GM12878 (cell line): Measurements from ENCODE around the gene CSMD2. TPM values are rescaled to one million over a fixed set of nuclear protein-coding genes. Genes with fewer than 3 reads are reported as not detected.

Experiments used
- ATAC-seq: fragments of 200-7000 bp; cut with Tn5 transposase; 3 replicates; pipeline ENCODE4 v1.9.1; 2020; ENCODE audit warnings: mild to moderate bottlenecking, moderate library complexity
- BruUV-seq: library from RNA; stranded (reverse); fragments of 400-500 nt; replicated peaks from 2 replicates; lab custom pipeline; 2021; lab: Mats Ljungman, UMichigan
- CTCF ChIA-PET: fragments of 300-600 bp; sonication (Branson Sonifier 250); formaldehyde crosslinking; extraction: SDS; loops from one replicate; lab custom pipeline; 2021; ENCODE audit warnings: inconsistent platforms; lab: Yijun Ruan, JAX
- POLR2A ChIA-PET: fragments of 350-600 bp; formaldehyde crosslinking; extraction: SDS; loops from one replicate; lab custom pipeline; 2021; ENCODE audit warnings: inconsistent platforms; lab: Charles Lee
- RAD21 ChIA-PET: fragments of 300-600 bp; sonication (Branson Sonifier 250); formaldehyde crosslinking; loops from one replicate; lab custom pipeline; 2023; ENCODE audit warnings: antibody characterized with exemption; ENCODE audit not compliant: unreplicated experiment; lab: Charles Lee
- SMC1A ChIA-PET: fragments of 300-600 bp; sonication (Branson Sonifier 250); formaldehyde crosslinking; loops from one replicate; lab custom pipeline; 2023; ENCODE audit not compliant: unreplicated experiment, uncharacterized antibody; lab: Charles Lee
- DNase-seq: peaks from one replicate; pipeline ENCODE4 v3.0.0-alpha.2; 2011; ENCODE audit warnings: low read depth, low spot score
- FAIRE-seq: peaks from 3 replicates; lab custom pipeline; 2011; peaks lifted over from hg19 to GRCh38; lab: Jason Lieb, UNC
- H2AFZ ChIP-seq: 2 replicates; pipeline ENCODE4 v1.6.0; 2011; ENCODE audit warnings: low read depth, low read length, control low read depth; ENCODE audit not compliant: control insufficient read depth
- H3K27ac ChIP-seq: 2 replicates; pipeline ENCODE4 v1.5.1; 2011; ENCODE audit warnings: control low read depth; ENCODE audit not compliant: control insufficient read depth, insufficient read depth
- H3K27me3 ChIP-seq, 2 experiments: replicated peaks in 1 of 2; 2 replicates each; pipeline versions ENCODE4 v1.6.0 to v1.6.1; 2011; ENCODE audit warnings: low read length in 1 of 2; ENCODE audit not compliant: control insufficient read depth in 2 of 2, insufficient read depth in 2 of 2
- H3K36me3 ChIP-seq, 2 experiments: 2 replicates each; pipeline ENCODE4 v1.5.1; 2011; ENCODE audit warnings: low read length in 1 of 2; ENCODE audit not compliant: control insufficient read depth in 2 of 2, insufficient read depth in 2 of 2
- H3K4me1 ChIP-seq: 2 replicates; pipeline ENCODE4 v1.6.1; 2011; ENCODE audit warnings: mild to moderate bottlenecking, low read length, moderate library complexity, mixed read lengths; ENCODE audit not compliant: control insufficient read depth, insufficient read depth
- H3K4me2 ChIP-seq: 2 replicates; pipeline ENCODE4 v1.6.0; 2011; ENCODE audit warnings: control low read depth; ENCODE audit not compliant: control insufficient read depth, insufficient read depth
- H3K4me3 ChIP-seq: fragments of 200-600 bp; sonication (generic); 2 replicates; pipeline ENCODE4 v1.5.1; 2016
- H3K79me2 ChIP-seq: 2 replicates; pipeline ENCODE4 v1.6.0; 2011; ENCODE audit warnings: low read length; ENCODE audit not compliant: control insufficient read depth, insufficient read depth
- H3K9ac ChIP-seq: 2 replicates; pipeline ENCODE4 v1.8.0; 2011; ENCODE audit warnings: low read length, control low read depth, mixed read lengths; ENCODE audit not compliant: control insufficient read depth, insufficient read depth
- H3K9me3 ChIP-seq: replicated peaks from 3 replicates; pipeline ENCODE4 v1.5.1; 2011; ENCODE audit warnings: mild to moderate bottlenecking, low read length; ENCODE audit not compliant: control insufficient read depth, insufficient read depth
- H4K20me1 ChIP-seq: 2 replicates; pipeline ENCODE4 v1.6.0; 2011; ENCODE audit not compliant: control insufficient read depth, insufficient read depth
- ATF3 ChIP-seq: IDR thresholded peaks from 2 replicates; pipeline ENCODE4 v1.6.1; 2011; ENCODE audit warnings: low read depth, mild to moderate bottlenecking, low read length, moderate library complexity, borderline replicate concordance; ENCODE audit errors: extremely low read depth
- BCL11A ChIP-seq: IDR thresholded peaks from 2 replicates; pipeline ENCODE4 v1.6.1; 2011; ENCODE audit warnings: low read depth, low read length
- CBX5 ChIP-seq: sonication (generic); IDR thresholded peaks from 2 replicates; pipeline ENCODE4 v1.6.1; 2016; ENCODE audit warnings: low read depth, moderate library complexity, mild to moderate bottlenecking, inconsistent platforms
- CHD4 ChIP-seq: fragments of 200-600 bp; sonication (generic); IDR thresholded peaks from 2 replicates; pipeline ENCODE4 v1.6.1; 2016; ENCODE audit warnings: mild to moderate bottlenecking
- EED ChIP-seq: sonication (generic); IDR thresholded peaks from 2 replicates; pipeline ENCODE4 v1.6.1; 2016; ENCODE audit warnings: antibody characterized with exemption, low read depth
- EP300 ChIP-seq, 2 experiments: fragments of 150-350 bp in 1 of 2; IDR thresholded peaks; 2 replicates each; pipeline ENCODE4 v1.6.1; 2011 to 2012; ENCODE audit warnings: low read depth in 2 of 2, low read length in 2 of 2, borderline replicate concordance in 1 of 2, improper control_type of control experiment in 1 of 2, inconsistent platforms in 1 of 2; ENCODE audit not compliant: control insufficient read depth in 1 of 2
- EZH2 ChIP-seq: IDR thresholded peaks from 2 replicates; pipeline ENCODE4 v1.6.1; 2012; ENCODE audit warnings: low read depth, mild to moderate bottlenecking, control low read depth, inconsistent platforms, low read length, borderline replicate concordance; ENCODE audit not compliant: control insufficient read depth
- MXI1 ChIP-seq: fragments of 150-350 bp; IDR thresholded peaks from 2 replicates; pipeline ENCODE4 v1.6.1; 2011; ENCODE audit warnings: low read depth, mild to moderate bottlenecking, inconsistent platforms, low read length, improper control_type of control experiment
- RAD21 ChIP-seq: IDR thresholded peaks from 2 replicates; pipeline ENCODE4 v1.6.1; 2011; ENCODE audit warnings: mild to moderate bottlenecking, low read depth, low read length, moderate library complexity; ENCODE audit not compliant: insufficient read depth
- SPI1 ChIP-seq: IDR thresholded peaks from 2 replicates; pipeline ENCODE4 v1.6.1; 2011; ENCODE audit warnings: low read depth, mild to moderate bottlenecking, low read length, moderate library complexity, borderline replicate concordance; ENCODE audit not compliant: insufficient read depth
- STAT1 ChIP-seq: fragments of 450-650 bp; conservative IDR thresholded peaks from 2 replicates; pipeline ENCODE4 v1.6.1; 2014; ENCODE audit warnings: antibody characterized with exemption, mild to moderate bottlenecking
- TBL1XR1 ChIP-seq: IDR thresholded peaks from 2 replicates; pipeline ENCODE4 v1.6.1; 2012; ENCODE audit warnings: low read depth, low read length, improper control_type of control experiment
- ZBTB4 ChIP-seq: fragments of 450-650 bp; formaldehyde crosslinking; IDR thresholded peaks from 2 replicates; pipeline ENCODE4 v1.4.0; 2022; ENCODE audit warnings: mild to moderate bottlenecking, moderate library complexity
- ZBTB40 ChIP-seq: fragments of 450-650 bp; IDR thresholded peaks from 2 replicates; pipeline ENCODE4 v1.6.1; 2016; ENCODE audit warnings: mild to moderate bottlenecking, moderate library complexity, borderline replicate concordance
- WGBS: methylation state at CpG from one replicate; pipeline ENCODE4 v1.1.6; 2016; ENCODE audit warnings: low lambda C conversion rate; ENCODE audit not compliant: insufficient replicate concordance, insufficient coverage; ENCODE audit errors: missing lambda C conversion rate; 5-methylcytosine and 5-hydroxymethylcytosine counted together
- in situ Hi-C: fragments of 300-500 bp; cut with MboI; formaldehyde crosslinking; loops from 9 replicates; pipeline ENCODE4 v1.14.3; 2018; ENCODE audit warnings: mixed read lengths
- intact Hi-C: fragments of 100-400 bp; cut with micrococcal nuclease; formaldehyde crosslinking; loops from one replicate; pipeline ENCODE4 v1.14.2; 2022; ENCODE audit not compliant: unreplicated experiment
- polyA plus RNA-seq, 11 experiments: library from polyadenylated mRNA; depleted of rRNA in 4 of 11; unstranded in 6 of 11; stranded (reverse) in 5 of 11; fragments of >200 nt; fragmentation: Nextera tagmentation in 4 of 11; fragmentation: Illumina TruSeq in 1 of 11; extraction: Ambion mirVana in 4 of 11; extraction: Trizol in 1 of 11; gene quantifications; 1 replicate in 1 of 11; 2 replicates in 10 of 11; pipeline versions ENCODE4 v1.2.1 to v1.2.3, GENCODE V29; 2011 to 2016; ENCODE audit warnings: inconsistent platforms in 2 of 11, missing spikeins in 2 of 11, low read depth in 1 of 11
- total RNA-seq, 4 experiments: library from RNA; depleted of rRNA in 3 of 4; stranded (reverse); fragments of >200 nt in 3 of 4; fragmentation: Illumina TruSeq in 1 of 4; extraction: Trizol in 1 of 4; gene quantifications; 2 replicates each; pipeline versions ENCODE4 v1.2.1 to v1.2.3, GENCODE V29; 2013 to 2021

CSMD2 gene
- total and polyA plus RNA-seq, 10 of the 15 experiments (the other 5 are each of a cell fraction or from before 2014, with no cell fraction given) = under 0.01 TPM; not detected in 9

GRCh38 chr1:33682371-33682770 lies 482.7 kb downstream of the CSMD2 start:
- H3K27ac ChIP-seq = no peak overlapping the region
- H3K4me2 ChIP-seq = no peak overlapping the region
- no TSS peak for BruUV-seq
- no peaks in the 10 kb centered on the region for H3K9me3 ChIP-seq
- H3K9ac ChIP-seq = no peak overlapping the region
- TF ChIP-seq ZBTB40 (no peak), MXI1 (no peak), EP300 (IDR thresholded peaks at IDR 0.05; ENCODE audit: borderline replicate concordance in 1 of 2, control insufficient read depth in 1 of 2, low read depth in 2 of 2, low read length in 2 of 2) (no peak), EZH2 (no peak), EED (no peak), TBL1XR1 (no peak), SPI1 (no peak), ZBTB4 (no peak), BCL11A (no peak), CBX5 (no peak), ATF3 (no peak), CHD4 (no peak), RAD21 (no peak), STAT1 (no peak)
- in situ Hi-C loops (no loop called here), intact Hi-C loops (no loop called here)
- H4K20me1 ChIP-seq = no peaks in the 10 kb centered on the region
- 5% methylated on average over 2 of the region's 2 CpGs for WGBS
- no peaks in the 10 kb centered on the region for H3K79me2 ChIP-seq
- no peak overlapping the region for H2AFZ ChIP-seq
- peaks cover 0 to 1% of the 10 kb centered on the region in 2 experiments; a peak in 2 of 4 replicates for H3K27me3 ChIP-seq
- ChIA-PET SMC1A (no interaction called here), RAD21 (no interaction called here), POLR2A (no interaction called here), CTCF (no interaction called here)
- FAIRE-seq (no peak), DNase-seq (no peak), ATAC-seq (no peak)
- no peaks in the 10 kb centered on the region for H3K36me3 ChIP-seq
- H3K4me1 ChIP-seq = no peaks in the 10 kb centered on the region
- no peak overlapping the region for H3K4me3 ChIP-seq
